Astrocyte (in vitro differentiated cells and primary cell): ENCODE measurements around the gene TBC1D19. TPM values are rescaled to one million over a fixed set of nuclear protein-coding genes. Genes with fewer than 3 reads are reported as not detected.

Source experiments
- DNase-seq: peaks from one replicate; pipeline ENCODE4 v3.0.0-alpha.2; 2010; ENCODE audit warnings: low read depth
- FAIRE-seq: peaks from 2 replicates; lab custom pipeline; 2011; peaks lifted over from hg19 to GRCh38; lab: Jason Lieb, UNC
- H2AFZ ChIP-seq: 2 replicates; pipeline ENCODE4 v1.6.0; 2012; ENCODE audit warnings: low read depth, low read length, inconsistent platforms
- H3K27ac ChIP-seq: 2 replicates; pipeline ENCODE4 v1.5.1; 2011; ENCODE audit warnings: low read depth, low read length, inconsistent platforms
- H3K27me3 ChIP-seq: 2 replicates; pipeline ENCODE4 v1.6.0; 2011; ENCODE audit warnings: low read length, inconsistent platforms; ENCODE audit not compliant: insufficient read depth
- H3K36me3 ChIP-seq: 2 replicates; pipeline ENCODE4 v1.5.1; 2011; ENCODE audit warnings: low read length, inconsistent platforms; ENCODE audit not compliant: insufficient read depth
- H3K4me1 ChIP-seq: 2 replicates; pipeline ENCODE4 v1.5.1; 2011; ENCODE audit warnings: low read length, inconsistent platforms; ENCODE audit not compliant: insufficient read depth
- H3K4me2 ChIP-seq: 2 replicates; pipeline ENCODE4 v1.6.0; 2012; ENCODE audit warnings: low read length, inconsistent platforms
- H3K4me3 ChIP-seq: 2 replicates; pipeline ENCODE4 v1.5.1; 2011; ENCODE audit warnings: low read depth, mild to moderate bottlenecking, low read length, inconsistent platforms; ENCODE audit not compliant: insufficient read depth
- H3K79me2 ChIP-seq: 2 replicates; pipeline ENCODE4 v1.6.0; 2012; ENCODE audit warnings: mild to moderate bottlenecking, low read length, inconsistent platforms; ENCODE audit not compliant: insufficient read depth
- H3K9ac ChIP-seq: 2 replicates; pipeline ENCODE4 v1.6.0; 2012; ENCODE audit warnings: mild to moderate bottlenecking, low read length, inconsistent platforms
- H3K9me3 ChIP-seq: 2 replicates; pipeline ENCODE4 v1.5.1; 2012; ENCODE audit warnings: low read depth, mild to moderate bottlenecking, low read length, inconsistent platforms; ENCODE audit not compliant: insufficient read depth
- H4K20me1 ChIP-seq: 2 replicates; pipeline ENCODE4 v1.6.0; 2012; ENCODE audit warnings: low read length, inconsistent platforms; ENCODE audit not compliant: insufficient read depth
- H3K27ac Mint-ChIP-seq: one replicate; pipeline ENCODE4 v1.8.0; 2021; ENCODE audit warnings: mild to moderate bottlenecking, mixed read lengths; ENCODE audit not compliant: unreplicated experiment
- H3K27me3 Mint-ChIP-seq: one replicate; pipeline ENCODE4 v1.8.0; 2021; ENCODE audit warnings: low read depth, mixed read lengths; ENCODE audit not compliant: unreplicated experiment
- H3K36me3 Mint-ChIP-seq: one replicate; pipeline ENCODE4 v1.8.0; 2021; ENCODE audit warnings: low read depth, mixed read lengths; ENCODE audit not compliant: unreplicated experiment
- H3K4me1 Mint-ChIP-seq: one replicate; pipeline ENCODE4 v1.8.0; 2021; ENCODE audit warnings: low read depth, mixed read lengths; ENCODE audit not compliant: unreplicated experiment
- H3K4me3 Mint-ChIP-seq: one replicate; pipeline ENCODE4 v1.8.0; 2021; ENCODE audit warnings: mild to moderate bottlenecking, moderate library complexity, mixed read lengths; ENCODE audit not compliant: unreplicated experiment
- H3K9me3 Mint-ChIP-seq: one replicate; pipeline ENCODE4 v1.8.0; 2021; ENCODE audit warnings: mild to moderate bottlenecking, mixed read lengths; ENCODE audit not compliant: unreplicated experiment
- CTCF ChIP-seq: IDR thresholded peaks from 2 replicates; pipeline ENCODE4 v1.5.1; 2011; ENCODE audit warnings: low read depth, mild to moderate bottlenecking, inconsistent platforms, low read length, moderate library complexity; ENCODE audit not compliant: insufficient read depth
- EZH2 ChIP-seq: IDR thresholded peaks from 2 replicates; pipeline ENCODE4 v1.6.1; 2012; ENCODE audit warnings: mild to moderate bottlenecking, low read length, inconsistent platforms; ENCODE audit not compliant: insufficient read depth
- total RNA-seq: library from RNA; stranded (reverse); gene quantifications from 2 replicates; pipeline ENCODE4 v1.2.1, GENCODE V29; 2021

Gene TBC1D19
- total RNA-seq, 1 donor from 2014 or later, result 10.5 TPM

GRCh38 chr4:26791346-26791745, 207.5 kb downstream of the TBC1D19 start:
- Mint-ChIP-seq H3K4me1 (peaks cover 2% of the 10 kb centered on the region), H3K27ac (no peak overlapping the region)

DNA sequence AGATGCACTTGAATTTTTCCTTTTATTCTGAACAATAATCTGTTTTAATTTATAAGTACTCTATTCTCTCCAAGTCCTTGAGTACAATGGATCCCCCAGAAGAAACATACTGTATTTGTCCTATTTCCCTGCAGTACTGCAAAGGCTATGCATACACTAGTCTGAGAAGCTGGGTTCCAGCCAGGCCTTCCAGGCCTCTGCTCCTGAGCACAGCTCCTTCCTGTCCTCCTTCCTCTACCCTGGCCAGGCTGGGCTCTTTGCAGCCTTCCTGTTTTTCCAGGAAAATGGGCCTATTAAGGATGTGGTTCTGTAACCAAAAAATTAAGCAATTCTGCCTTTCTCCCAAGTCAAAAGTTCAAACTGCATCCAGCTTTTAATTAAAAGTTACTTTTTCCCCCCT, 208.8 kb downstream of the TBC1D19 start:
- no peak for FAIRE-seq
- Histone ChIP-seq H3K9me3 (no peaks in the 10 kb centered on the region), H3K4me1 (peaks cover 11% of the 10 kb centered on the region), H3K79me2 (no peaks in the 10 kb centered on the region), H4K20me1 (no peaks in the 10 kb centered on the region), H3K36me3 (no peaks in the 10 kb centered on the region), H2AFZ (no peak overlapping the region), H3K4me3 (no peak overlapping the region), H3K27me3 (no peaks in the 10 kb centered on the region), H3K27ac (no peak overlapping the region), H3K4me2 (no peak overlapping the region), H3K9ac (no peak overlapping the region)
- TF ChIP-seq EZH2 (no peak), CTCF (no peak)
- no peaks in the 10 kb centered on the region for H3K27me3 Mint-ChIP-seq
- H3K4me3 Mint-ChIP-seq, result no peak overlapping the region
- H3K9me3 Mint-ChIP-seq, result peaks cover 1% of the 10 kb centered on the region
- no peaks in the 10 kb centered on the region for H3K36me3 Mint-ChIP-seq
- no peak for DNase-seq
- no peaks in the 10 kb centered on the region for H3K4me1 Mint-ChIP-seq
- H3K27ac Mint-ChIP-seq, result no peak overlapping the region

More at GRCh38 chr4:26791346-26791745, 207.5 kb downstream of the TBC1D19 start:
- H2AFZ ChIP-seq, result no peak overlapping the region
- TF ChIP-seq EZH2 (no peak), CTCF (no peak)
- Mint-ChIP-seq H3K36me3 (no peaks in the 10 kb centered on the region), H3K4me3 (no peak overlapping the region), H3K9me3 (peaks cover 1% of the 10 kb centered on the region), H3K27me3 (no peaks in the 10 kb centered on the region)
- DNase-seq (no peak), FAIRE-seq (no peak)
- no peaks in the 10 kb centered on the region for H3K79me2 ChIP-seq
- H3K4me3 ChIP-seq, result no peak overlapping the region
- H3K27me3 ChIP-seq, result no peaks in the 10 kb centered on the region
- no peaks in the 10 kb centered on the region for H3K36me3 ChIP-seq
- H3K27ac ChIP-seq, result no peak overlapping the region
- no peak overlapping the region for H3K9ac ChIP-seq
- H3K9me3 ChIP-seq, result no peaks in the 10 kb centered on the region
- H3K4me2 ChIP-seq, result no peak overlapping the region
- no peaks in the 10 kb centered on the region for H4K20me1 ChIP-seq
- peaks cover 14% of the 10 kb centered on the region for H3K4me1 ChIP-seq

GRCh38 chr4:26793735-26794134, 209.9 kb downstream of the TBC1D19 start:
- Histone ChIP-seq H3K9ac (no peak overlapping the region), H3K79me2 (no peaks in the 10 kb centered on the region), H3K4me2 (no peak overlapping the region), H3K27ac (no peak overlapping the region), H3K4me1 (no peaks in the 10 kb centered on the region), H2AFZ (no peak overlapping the region), H4K20me1 (no peaks in the 10 kb centered on the region), H3K9me3 (no peaks in the 10 kb centered on the region), H3K36me3 (no peaks in the 10 kb centered on the region), H3K4me3 (no peak overlapping the region), H3K27me3 (no peaks in the 10 kb centered on the region)
- FAIRE-seq (no peak), DNase-seq (no peak)
- Mint-ChIP-seq H3K36me3 (no peaks in the 10 kb centered on the region), H3K4me3 (no peak overlapping the region), H3K27me3 (no peaks in the 10 kb centered on the region), H3K4me1 (no peaks in the 10 kb centered on the region), H3K9me3 (peaks cover 1% of the 10 kb centered on the region), H3K27ac (no peak overlapping the region)
- no peak for TF ChIP-seq EZH2
- no peak for TF ChIP-seq CTCF
